Amygdala (tissue), 56 donors: Measurements from ENCODE around the gene TBX2.
A peak's percentile ranks its signal among the peaks of the same experiment; 100 is the strongest.

Experiments used
- DNase-seq, 56 donors: peaks; one replicate each; lab custom pipeline; 2025; lab: John Stamatoyannopoulos, UW

The TBX2 gene

DNA sequence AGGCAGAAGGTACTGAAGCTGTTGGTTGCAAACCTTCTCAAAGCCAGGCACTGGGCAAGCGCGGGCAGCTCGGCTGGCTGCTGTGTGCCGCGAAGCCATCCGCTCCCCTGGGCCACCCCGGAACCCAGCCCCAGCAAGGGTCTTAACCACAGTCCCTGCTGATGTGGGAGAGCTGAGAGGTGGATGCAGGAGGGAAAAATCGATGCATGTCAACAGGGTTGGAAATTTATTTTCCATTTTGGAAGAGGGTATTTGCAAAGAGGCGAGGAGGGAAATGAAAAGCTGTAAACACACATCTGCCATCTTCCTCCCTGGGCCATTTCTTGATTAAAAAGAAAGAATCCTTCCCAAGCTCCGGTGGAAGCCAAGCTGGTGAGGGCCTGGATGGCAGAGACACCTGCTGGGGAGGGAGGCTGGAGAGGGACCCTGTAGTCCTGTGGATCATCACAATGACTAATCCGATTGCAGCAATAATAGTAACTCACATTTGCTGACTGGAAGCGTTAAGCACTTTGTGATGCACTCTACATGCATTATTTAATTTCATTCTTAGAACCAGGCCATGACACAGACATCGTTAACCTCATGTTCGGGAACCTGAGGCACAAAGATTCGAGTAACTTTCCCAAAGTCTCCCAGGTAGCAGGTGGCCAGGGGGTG lies 13.9 kb upstream of the TBX2 start:
- no peak for DNase-seq

GRCh38 chr17:61386251-61386650 lies 13.4 kb upstream of the TBX2 start:
- no peak for DNase-seq

DNA sequence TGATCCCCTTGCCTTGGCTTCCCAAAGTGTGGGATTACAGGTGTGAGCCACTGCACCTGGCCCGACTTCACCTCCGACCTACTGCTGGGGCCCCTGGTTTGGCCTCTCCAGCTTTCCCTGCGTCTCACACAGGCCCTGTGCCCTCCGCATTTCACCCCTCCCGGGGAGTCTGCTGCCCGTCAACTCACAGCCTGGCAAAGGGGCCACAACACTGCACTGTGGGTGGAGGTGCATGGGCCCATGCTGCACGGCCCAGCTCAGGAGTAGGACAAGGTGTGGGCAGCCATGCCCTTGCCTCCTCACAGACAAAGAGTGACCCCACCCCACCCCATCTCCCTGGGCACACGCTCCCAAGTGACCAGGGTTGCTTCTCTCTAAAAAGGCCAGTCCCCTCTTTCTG lies 12.6 kb upstream of the TBX2 start:
- DNase-seq: no peak

DNA sequence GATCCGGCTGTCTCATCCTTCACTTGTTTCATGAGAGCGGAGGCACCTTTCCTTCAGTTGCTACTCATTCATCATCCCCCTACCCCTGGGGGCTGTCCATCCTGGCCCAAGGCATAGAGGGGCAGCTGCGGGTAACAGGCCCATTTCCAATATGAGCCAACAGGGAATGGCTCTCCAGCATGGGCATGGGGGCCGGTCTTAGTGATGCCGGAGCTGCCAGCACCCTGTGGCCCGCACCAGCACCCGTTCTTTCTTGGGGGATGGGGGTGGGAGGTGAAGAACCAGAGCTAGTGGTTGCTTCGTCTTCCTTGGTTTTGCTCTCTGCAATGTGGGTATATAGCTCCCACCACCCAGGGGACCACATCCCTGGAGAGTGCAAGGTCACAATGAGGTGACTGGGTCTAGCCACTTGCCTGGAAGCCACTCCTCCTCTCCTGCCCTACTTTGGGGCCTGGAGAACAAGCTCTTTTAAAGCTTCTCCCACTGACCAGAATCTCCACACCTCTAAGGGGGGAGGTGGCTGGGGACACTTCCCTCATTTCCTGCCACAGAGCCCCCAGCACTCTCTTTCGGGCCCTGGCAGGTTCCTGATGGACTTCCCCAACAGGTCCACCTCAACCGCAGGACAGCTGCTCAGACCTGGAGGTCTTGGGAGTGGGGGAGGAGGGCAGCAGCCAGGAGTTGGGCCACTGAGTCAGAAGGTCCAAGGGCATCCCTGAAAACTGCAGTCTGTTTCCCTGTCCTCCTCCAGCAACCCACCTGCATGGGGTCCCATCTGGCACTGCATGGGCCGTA lies 11.9 kb upstream of the TBX2 start:
- no peak for DNase-seq

DNA sequence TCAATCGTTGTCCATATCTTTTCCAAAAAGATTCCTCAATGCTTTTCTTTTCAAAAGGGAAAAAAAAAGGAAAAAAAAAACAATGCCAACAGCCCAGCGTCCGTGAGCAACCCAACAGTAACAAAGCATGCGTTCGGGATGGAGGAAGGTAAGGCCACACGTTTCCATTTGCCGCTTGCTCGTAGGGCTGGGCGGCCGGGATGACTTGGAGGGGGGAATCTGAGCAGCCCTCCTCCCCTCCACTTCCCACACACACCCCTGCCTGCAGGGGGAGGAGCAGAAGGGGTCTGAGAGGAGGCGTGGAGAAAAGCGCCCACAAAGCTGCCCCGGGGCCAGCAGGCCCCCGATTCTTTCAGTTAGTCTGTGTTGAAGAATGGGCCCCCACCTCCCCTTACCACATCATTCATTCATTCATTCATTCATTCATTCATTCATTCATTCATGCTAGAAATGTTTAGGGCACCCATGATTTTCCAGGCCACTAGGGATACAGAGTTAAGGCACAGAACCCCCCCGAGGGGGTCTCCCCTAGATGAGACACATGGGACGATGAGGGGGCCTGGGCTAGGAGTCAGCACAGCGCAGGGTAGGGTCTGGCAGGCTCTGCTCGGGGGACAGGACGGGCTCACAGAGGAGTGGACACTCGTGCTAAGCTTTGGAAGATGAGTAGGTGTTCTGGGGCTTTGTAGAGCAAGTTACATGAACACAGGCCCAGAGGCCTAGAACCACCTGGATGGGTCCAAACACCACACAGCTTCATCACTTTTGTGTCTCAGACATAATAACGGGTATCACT lies 10.9 kb upstream of the TBX2 start:
- no peak for DNase-seq

DNA sequence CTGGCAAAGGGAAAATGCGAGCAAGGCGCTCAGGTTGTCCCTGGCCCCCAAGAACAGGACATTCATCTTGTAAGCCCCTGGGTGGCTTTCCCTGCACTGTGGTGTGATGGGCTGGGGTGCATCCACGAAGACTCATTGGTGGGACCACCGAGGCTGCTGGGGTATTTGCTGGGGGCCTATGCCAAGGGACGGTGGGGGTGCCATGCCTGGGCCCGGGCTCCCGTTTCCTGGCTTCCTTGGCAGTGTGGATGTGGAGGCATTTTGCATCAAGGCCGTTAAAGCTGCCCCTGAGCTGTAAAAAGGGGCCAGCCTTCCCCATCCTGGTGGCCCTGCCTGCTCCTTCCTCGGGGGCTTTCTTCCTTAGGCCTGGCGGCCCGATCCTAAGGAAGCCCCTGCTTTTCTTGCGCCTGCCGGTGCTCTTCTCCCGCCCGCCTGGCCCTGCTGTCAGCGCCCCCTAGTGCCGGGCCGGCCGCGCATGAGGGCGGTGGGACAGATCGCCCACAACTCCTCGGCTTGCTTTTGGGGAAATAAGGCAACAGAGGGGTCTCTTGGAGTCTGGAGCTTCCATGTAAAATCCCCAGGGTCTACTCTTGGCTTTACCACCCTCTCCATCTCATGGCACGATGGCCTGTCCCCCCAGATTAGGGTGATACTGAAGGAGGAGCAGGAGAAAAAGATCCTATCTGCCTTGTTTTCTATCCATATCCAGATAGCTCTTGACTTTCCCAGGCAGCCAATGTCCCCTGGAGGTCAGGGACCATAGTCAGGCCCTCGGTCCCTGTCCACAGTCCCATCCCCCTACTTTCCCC lies 9.8 kb upstream of the TBX2 start:
- peak in 15 of 56 donors; percentile 2 to 61 (median 12) for DNase-seq

GRCh38 chr17:61390479-61390791 lies 9.2 kb upstream of the TBX2 start:
- DNase-seq: no peak

GRCh38 chr17:61391595-61392291 lies 7.9 kb upstream of the TBX2 start:
- no peak for DNase-seq

GRCh38 chr17:61392679-61393078 lies 7.0 kb upstream of the TBX2 start:
- no peak for DNase-seq

- no peak for DNase-seq
These were observed 6.1 kb upstream of the TBX2 start for GRCh38 chr17:61393550-61393903.

DNA sequence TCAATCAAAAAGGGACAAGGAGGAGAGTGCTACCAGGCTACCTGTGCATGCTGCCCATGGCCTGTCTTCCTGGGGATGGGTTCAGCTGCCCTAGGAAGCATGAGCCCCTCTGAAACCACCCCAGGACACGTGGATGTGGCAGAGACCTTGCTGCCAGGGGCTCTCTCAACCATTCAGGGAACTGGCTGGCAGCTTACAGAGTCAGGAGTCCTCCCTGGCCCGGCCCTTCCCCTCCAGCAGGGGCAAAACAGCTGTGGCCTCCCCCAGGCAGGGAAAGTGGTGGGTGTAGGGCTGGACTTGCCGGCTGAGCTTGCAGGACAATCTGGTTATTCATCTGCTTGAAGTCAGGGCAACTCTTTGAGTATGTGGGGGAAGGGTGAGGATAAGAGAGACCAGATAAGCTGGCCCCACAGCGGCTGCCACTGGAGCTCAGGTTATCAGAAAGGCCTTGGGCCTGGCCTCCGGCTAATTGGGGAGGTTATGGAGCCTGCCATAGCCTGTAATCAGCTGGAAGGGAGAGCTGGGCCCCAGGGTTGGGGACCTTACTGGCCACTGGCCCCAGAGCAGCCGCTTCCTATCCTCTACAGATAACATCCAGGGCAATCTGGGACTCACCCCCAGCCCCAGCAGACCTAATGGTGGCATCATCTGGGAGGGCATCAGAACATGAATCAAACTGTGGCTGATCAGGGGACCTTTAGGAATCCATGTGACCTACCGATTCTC lies 5.6 kb upstream of the TBX2 start:
- DNase-seq: no peak

- DNase-seq: no peak
These were observed 4.8 kb upstream of the TBX2 start for GRCh38 chr17:61394630-61395408.

DNA sequence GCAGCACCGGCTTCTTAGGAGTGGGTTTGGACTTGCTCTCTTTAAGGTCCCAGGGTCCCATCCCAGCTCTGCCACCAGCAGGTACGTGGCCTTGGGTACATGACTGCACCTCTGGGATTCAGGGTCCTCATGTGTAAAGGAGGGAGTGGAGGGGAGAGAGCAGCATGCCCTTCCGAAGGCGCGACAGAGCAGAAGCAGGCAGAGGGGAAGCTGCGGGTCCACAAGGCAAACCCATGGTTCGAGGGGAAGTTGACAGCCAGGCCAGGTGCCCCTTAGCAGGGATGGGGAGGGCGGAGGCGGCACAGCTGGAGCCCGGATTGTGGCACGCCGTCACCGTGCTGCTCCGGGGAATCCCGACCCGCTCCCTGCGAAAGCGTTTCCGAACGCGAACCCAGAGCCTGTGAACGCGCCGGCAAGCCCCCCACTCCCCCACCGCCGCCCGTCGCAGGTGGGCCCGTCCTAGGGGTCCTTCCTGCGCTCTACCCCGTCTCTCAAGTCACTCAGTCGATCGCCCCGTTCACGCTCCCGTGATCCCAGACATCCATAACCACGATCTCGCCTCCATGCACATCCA lies 4.1 kb upstream of the TBX2 start:
- DNase-seq: no peak

DNA sequence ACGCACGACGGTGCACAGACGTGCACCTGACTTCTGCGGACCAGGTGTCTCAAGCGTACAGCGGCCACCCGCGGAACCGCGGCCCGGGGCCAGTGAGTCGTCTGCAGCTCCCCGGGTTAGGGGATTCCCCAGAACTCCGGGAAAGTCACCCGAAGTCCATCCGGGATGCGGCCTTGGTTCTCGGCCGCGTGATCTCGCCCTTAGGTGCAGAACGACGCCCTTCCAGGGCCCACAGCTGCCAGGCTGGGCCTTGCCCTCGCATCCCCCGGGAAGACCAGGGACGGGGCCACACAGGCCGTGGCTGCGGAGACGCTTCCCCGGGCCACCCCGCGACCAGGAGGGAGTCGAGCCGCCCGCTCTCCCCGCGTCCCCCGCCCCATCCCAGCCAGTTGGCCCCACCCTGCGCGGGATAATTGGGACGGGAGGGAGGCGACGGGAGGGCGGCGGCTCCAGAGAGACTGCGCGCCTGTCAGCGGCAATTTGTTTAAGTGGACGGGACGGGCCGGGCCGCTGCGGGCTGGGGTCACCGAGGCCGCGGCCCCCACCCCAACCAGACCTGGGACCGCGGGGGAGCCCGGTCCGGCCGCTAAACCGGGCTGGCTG lies 3.6 kb upstream of the TBX2 start:
- DNase-seq: no peak

DNA sequence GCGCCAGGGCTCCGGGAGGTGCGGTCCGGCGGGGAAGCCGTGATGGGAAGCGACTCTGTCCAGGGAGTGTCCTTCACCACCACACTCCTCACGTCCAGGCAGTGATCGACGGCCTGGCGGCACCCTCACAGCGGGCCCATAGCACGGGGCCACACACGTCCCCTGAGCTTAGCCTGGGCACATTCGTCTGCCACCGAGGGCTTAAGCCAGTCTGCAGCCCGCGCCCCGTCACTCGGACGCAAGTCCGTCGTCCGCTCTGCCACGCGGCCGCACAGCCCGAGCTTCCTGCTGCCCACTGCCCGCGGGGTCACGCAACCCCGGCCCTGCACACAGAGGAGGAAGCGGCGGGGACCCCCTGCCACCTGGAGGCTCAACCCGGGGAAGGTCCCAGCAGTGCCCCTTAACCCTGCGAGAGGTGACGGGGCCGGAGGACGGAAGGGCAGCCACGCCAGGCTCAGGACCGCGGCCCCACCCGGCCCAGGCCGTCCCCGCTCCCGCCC lies 3.0 kb upstream of the TBX2 start:
- DNase-seq: no peak

DNA sequence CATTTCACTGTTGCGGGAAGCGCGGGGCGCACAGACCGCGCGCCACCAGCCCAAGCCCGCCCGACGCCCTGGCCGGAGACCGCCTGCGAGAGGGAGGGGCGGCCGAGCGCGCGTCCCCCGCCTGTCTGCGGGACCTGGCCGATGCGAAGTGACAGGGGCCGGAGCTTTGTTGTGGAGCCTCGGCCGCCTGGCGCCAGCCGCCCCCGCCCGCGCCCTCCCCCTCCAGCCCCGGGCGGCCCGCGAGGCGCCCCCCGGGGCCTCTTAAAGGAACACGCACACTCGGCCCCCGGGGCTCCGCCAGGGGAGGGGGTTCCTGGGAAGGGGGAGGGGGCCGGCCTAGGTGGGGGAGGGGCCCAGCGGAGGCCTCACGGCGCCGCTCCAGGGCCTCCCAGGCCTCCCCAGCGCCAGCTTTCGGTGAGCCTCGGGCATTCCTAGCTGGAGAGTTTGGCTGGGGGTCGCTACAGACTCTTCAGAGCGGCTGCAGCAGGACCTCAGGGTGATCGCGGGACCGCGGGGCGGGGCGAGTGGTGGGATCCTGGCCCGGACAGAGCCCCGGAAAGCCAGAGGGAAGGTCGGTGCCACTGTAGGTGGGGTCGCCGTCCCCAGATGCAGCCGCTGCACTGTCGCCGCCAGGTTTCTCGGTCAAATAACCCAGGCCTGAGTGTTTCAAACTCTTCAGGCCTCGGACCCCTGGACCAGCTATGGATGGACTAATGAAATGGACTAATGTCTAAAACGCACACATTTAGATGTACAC lies 2.4 kb upstream of the TBX2 start:
- DNase-seq: no peak

GRCh38 chr17:61398721-61399130 lies 917 bp upstream of the TBX2 start:
- DNase-seq: no peak
